NCI-H82 (cell line): ENCODE measurements around the gene APMAP.
"Not testable (repeated sequence)": the region's sequence is repeated elsewhere in the genome, so short reads cannot be mapped to it uniquely, and the experiment has no call there.

ENCODE experiments used
- DNase-seq: peaks from one replicate; lab custom pipeline; 2025; lab: John Stamatoyannopoulos, UW

Gene APMAP

DNA sequence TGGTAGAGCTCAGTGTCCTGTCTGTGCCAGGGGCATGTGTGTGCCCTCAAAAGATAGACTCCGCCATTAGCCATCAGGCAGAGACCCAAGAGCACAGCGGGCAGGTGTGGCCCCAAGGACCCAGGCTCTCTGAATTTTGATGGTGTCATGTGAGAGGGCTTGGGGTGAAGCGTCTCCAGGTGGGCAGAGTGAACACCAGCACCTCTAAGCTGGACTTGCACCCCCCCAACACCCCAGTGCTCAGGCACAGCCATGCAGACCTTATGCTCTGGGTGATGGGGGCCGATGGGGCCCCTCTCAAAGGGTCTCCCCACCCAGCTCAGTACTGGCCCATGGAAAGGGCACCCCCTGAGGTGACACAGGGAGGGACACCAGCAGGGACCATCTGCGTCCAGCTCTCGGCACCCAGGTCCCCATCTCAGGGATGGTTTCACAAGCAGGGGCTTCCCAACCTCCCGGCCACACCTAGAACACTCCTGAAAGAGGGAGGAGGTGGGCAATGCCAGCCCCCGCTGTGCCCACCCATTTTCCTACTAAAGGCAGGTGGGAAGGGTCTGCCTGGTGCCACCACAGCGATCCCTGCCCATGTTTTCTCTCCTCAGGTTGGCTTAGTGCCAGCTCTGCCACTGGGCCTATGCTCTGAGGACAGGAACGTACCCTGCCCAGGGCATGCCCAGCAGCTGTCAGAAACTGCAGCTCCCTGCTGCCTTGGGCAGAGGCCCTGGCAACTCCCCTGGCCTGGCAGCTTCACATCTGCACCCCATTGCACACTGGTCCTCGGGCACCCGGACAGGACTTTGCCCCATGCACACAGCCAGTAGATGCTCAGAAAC lies 40.0 kb downstream of the APMAP start:
- DNase-seq: no peak

DNA sequence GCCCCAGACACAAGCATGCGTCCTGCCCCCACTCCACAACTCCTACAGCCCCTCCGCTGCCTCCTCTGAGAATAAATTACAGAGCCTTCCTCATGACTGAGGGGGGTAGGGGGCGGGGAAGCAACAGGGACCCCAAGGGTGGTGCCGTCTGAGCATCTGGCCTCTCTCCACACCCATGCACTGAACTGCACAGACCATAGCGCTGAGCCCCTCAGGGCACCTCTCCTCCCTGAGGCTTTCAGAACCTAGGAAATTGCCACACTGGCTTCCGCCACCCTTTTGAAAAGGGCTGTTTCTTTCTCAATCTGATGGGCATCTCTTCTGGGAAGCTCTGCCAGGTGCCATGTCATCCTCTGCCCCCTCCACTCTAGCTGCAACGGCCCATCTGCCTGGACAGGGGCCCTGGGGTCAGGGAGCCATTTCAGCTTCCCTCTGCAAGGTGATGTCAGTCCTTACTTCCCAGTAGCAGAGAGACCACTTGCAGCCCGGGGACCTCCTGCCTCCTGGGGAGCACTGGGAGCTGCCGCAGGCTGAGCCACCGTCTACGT lies 40.9 kb downstream of the APMAP start:
- no peak for DNase-seq

DNA sequence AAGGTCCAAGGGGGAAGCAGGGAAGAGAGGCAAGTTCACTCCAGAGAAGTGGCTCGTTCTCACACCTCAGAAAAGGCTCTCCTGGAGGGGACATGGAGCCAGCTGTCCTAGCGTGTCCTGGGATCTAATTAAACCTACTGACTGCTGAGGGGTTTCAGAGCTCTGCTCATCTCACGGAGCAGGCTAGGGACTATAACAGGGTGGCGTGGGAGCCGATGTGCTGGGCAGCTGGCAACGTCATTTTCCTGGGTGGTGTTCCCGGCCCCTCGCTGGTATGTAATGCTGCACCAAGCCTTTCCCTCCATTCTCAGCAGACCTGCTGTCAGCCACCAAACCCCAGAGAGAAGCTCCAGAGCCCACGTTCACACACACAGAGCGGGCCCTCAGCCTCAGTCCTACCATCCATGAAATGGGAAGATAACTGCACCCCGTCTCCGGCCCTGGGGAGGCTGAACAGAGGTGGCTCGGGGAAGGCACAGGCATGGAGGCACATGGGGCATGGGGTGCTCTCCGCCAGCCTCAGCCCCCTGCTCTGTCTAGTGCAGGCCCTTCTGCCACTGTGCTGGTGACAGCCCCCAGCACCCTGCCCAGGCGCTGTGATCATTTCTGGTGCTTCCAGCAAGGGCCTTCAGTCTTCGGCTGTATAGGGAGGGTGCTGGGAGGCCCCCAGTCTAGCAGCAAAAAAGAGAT lies 41.6 kb downstream of the APMAP start:
- no peak for DNase-seq

- no peak for DNase-seq
These were observed 42.3 kb downstream of the APMAP start for GRCh38 chr20:24950128-24950835.

GRCh38 chr20:24949756-24950127 lies 42.8 kb downstream of the APMAP start:
- DNase-seq: no peak

GRCh38 chr20:24948939-24949679 lies 43.4 kb downstream of the APMAP start, which contains the start of gene CST7:
TSS of gene CST7 (plus strand) at chr20:24949269. CDS start at chr20:24949506, 237 bp downstream.
- DNase-seq: no peak

GRCh38 chr20:24948396-24948938 lies 44.1 kb downstream of the APMAP start:
- not testable (repeated sequence) for DNase-seq

- DNase-seq: not testable (repeated sequence)
These were observed 46.2 kb downstream of the APMAP start for GRCh38 chr20:24946376-24946775.

DNA sequence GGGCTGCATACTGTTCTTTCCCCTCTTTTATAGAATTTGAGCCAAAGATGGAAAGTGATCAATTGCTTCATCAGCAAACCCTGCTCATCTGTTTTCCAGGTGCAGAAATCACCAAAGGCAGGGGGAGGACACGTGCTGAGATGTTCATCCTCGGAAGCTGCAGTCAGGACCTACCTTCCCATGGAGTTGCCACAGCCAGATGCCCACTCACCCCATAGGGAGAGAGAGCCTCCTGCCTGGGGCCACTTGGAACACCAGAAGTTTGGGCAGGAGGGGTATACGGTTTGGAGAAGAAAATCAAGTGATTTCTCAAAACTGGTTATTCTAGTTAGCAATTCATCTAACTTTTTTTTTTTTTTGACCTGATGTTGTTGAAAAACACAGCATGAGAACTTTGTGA lies 48.8 kb downstream of the APMAP start:
- no peak for DNase-seq

GRCh38 chr20:24943196-24943595 lies 49.4 kb downstream of the APMAP start:
- no peak for DNase-seq

DNA sequence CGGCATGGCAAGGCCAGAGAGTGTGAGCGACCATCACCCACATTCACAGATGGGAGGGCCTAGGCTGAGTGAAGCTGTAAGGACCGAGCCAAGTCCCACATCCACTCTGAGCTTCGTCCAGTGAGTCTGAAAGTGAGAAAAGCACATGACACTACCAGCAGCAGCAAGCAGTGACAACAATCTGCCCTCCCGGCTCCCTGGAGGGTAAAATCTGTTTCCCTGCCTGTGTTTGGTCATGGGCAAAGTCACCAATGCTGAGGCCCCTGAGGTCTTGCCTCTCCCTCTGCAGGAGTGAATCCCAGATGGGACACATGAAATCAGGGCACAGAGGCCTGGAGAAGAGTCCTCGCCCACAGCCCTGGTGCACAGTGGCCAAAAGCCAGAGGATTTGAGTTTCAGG lies 49.9 kb downstream of the APMAP start:
- no peak for DNase-seq

- no peak for DNase-seq
These were observed 53.5 kb downstream of the APMAP start for GRCh38 chr20:24939036-24939435.

DNA sequence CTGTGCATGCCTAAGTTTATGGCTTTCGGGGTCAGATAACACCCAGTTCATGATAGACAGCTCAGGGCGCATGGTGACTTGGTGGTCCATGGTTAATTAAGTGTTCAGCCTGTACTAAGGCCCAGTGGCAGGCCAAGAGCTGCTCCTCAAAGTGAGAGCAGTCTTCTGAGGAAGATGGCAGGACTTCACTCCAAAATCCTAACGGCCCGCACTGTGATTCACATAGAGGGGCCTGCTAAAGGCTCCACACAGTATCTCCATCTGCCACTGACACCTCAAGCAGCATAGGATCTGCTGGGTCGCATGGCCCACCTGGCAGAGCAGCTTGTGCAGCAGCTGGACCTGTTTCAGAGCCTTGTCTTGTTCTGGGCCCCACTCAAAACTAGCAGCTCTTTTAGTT lies 54.1 kb downstream of the APMAP start:
- DNase-seq: no peak

- DNase-seq: no peak
These were observed 55.0 kb downstream of the APMAP start for GRCh38 chr20:24937579-24937978.

GRCh38 chr20:24936526-24937407 lies 55.8 kb downstream of the APMAP start:
- no peak for DNase-seq

DNA sequence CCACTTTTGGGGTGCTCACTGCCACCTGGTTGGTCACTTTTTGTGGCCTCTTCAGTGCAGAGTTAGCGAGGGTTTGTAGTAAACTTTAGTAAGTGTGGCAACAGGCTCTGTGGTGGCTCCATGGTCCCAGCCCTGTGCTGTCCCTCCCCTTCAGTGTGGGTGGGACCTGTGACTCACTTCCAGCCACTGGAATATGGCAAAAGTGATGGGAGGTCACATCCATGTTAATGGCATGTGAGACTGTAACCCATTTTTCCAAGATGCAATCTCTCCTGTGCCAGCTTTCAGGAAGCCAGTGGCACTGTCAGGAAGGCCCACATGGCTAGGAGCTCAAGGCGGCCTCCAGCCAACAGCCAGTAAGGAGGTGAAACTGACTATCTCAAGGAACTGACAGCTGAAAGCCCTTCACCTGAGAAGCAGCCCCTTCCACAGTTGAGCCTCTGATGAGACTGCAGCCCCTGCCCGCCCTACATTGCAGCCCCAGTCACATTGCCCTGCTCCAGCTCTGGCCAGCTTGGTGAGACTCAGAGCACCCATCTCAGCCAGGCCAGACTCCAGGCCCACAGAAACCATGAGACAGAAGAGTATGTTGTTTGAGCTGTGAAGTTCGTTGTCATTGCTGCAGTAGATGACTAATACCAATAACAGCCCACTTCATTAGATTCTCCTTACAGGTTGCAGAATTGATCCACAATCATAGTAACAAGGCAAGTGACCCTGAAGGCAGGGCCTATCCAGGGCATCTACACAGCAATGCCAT lies 56.6 kb downstream of the APMAP start:
- DNase-seq: no peak

DNA sequence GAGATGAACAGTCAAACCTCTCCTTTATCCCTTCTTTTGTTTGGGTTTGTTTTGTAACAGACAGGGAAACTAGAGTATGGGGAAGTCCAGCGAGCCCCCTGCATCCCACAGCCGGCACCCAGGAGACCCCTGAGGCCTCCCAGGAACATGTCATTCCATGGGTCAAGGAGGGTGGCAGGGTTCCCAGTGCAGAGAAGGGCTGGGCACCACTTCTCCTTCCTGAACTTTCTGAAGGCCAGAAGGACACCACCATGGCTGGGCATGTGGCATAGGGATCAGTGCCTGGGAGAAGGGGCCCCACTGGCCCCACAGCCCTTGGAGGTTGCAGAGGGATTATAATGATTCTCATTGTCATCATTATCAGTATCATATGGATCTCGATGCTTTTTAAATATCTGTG lies 57.4 kb downstream of the APMAP start:
- no peak for DNase-seq

- no peak for DNase-seq
These were observed 57.8 kb downstream of the APMAP start for GRCh38 chr20:24934716-24935115.

GRCh38 chr20:24934101-24934661 lies 58.4 kb downstream of the APMAP start:
- DNase-seq: no peak
